GM19035 (cell line): ENCODE measurements around the gene DNASE2B.

Experiments used
- ATAC-seq: cut with Tn5 transposase; IDR thresholded peaks from one replicate; pipeline ENCODE4 v1.9.1; 2021; ENCODE audit not compliant: unreplicated experiment

The DNASE2B gene, protein sequence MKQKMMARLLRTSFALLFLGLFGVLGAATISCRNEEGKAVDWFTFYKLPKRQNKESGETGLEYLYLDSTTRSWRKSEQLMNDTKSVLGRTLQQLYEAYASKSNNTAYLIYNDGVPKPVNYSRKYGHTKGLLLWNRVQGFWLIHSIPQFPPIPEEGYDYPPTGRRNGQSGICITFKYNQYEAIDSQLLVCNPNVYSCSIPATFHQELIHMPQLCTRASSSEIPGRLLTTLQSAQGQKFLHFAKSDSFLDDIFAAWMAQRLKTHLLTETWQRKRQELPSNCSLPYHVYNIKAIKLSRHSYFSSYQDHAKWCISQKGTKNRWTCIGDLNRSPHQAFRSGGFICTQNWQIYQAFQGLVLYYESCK

DNA sequence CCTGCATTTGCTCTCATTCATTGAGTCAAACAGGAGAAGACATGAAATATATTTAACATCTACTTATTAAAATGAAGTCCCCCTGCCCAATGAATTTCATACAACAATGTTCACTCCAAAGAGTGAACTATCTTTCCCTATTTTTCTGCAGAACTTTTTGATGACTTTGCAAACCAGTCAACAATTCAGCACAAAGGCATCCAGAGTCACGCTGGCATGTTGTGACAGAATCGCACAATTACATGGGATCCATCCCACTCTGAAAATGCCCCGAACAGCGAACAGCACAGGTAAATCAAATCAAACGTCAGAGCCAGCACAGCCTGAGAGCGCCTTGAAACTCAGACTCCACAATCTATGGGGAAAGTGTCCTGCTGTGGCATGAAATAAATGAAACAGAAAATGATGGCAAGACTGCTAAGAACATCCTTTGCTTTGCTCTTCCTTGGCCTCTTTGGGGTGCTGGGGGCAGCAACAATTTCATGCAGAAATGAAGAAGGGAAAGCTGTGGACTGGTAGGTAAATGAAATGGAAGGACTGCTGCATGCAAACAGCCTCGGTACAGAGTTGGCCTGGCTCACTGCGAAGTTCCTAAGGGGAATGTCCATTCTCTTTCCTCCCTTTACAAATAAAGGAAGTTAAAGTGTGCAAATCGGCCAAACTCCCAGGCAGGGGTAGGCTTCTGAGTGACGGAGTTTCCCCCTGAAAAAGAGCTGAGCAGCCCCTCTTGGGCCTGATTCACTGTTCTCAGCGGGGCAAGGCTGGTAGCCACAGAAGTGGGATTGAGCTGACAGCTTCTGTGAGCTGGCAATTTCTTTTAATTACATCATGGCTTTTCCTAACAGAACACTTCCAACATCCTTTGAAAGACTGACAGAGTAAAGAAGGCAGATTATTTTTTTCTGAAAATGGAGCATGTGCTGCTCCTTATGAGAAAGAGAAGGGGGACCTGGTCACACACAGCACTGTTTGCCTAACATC lies at the start of gene DNASE2B:
Gene DNASE2B (plus strand): TSS at position 310 of the 981 bp plus-strand sequence. CDS start 81 bp downstream, at position 391.
- ATAC-seq: no peak

DNA sequence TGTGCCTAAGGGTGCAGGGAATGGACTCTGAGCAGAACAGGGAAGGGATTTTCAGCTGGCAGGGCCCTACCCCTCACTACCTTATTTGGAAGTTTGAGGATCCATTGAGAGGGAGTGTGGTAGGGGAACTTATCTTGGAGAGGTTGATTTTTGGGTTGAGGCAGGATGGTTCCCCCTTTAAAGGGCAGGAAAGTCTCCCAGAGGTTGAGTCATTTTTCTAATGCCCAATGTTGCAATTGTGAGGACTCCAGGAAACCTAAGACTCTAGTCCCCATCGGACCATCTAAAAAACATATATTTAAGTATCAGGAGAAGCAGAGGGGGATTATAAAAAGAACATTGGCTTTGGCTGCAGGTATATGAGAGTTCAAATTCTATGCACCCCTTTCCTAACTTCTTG lies 49.5 kb upstream of the DNASE2B start:
- ATAC-seq: no peak

DNA sequence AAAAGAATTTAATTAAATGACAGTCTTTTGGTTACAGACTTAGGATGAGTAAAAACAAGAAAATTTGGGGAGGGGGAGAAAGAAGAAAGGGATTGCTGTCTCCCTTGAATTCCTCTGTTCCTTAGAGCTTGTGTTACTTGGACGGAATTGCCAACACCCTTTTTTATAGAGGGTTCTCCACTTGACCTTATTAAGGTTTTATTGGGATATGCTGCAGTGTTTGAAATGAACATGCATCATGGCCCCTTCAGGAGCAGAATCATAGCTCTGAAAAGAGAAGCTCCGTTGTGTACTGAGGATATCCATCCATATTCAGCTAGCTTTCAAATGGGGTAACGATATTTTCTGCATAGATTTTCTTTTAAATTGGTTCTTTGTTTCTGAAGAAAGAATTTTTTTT lies 48.2 kb upstream of the DNASE2B start:
- no peak for ATAC-seq

DNA sequence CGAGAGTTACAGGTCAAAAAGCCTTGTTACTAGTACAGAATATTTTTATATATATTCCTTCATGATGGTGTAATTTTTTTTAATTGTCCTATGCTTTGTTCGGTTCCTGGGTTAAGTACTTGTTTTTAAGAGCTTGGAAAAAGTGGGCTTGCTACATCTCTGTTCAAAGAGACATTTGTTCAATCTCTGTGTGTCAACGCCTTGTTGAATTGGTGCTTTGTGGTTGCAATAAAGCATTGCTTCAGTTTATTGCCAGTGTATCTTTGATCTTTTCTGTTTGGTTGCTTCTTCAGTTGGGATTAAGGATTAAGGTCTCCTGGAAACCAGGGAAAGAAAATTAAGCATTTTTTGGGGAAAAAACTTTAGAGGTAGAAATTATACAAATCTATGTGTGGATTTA lies 47.7 kb upstream of the DNASE2B start:
- ATAC-seq: no peak

DNA sequence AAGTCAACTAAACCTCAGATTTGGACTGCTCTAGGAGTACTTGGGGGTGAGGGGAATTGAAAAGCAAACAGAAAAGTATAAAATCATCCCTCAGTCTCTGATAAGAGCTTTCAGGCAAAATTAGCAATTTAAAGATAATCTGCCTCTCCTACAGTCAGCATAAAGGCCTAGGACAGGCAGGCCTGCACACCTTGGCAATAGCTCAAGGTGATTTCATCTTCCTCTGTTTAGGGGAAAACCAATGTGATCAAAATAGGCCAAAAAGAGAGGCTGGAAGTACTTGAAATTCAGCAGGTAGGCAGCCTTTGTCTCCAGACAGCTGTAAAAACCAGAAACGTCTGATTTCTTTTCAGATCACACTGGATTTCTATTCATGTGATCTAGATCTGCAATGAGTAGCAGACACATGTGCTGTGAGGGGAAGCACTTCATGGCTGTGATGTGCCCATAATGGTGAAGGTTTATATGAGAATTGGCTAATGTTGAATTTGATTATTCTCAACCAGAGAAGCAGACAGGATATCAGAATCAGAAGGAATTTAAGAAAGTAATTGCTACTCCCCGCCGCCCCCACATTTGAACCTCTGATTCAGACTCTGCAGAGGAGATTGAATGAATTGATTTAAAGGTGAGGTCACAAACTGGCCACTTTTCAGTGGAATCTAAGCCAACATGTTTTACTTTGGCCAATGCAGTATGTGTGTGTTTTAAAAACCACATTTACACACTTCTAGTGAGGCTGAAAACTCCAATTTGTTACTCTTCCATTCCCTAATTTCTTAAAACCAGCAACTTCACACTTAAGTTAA lies 45.8 kb upstream of the DNASE2B start:
- no peak for ATAC-seq

DNA sequence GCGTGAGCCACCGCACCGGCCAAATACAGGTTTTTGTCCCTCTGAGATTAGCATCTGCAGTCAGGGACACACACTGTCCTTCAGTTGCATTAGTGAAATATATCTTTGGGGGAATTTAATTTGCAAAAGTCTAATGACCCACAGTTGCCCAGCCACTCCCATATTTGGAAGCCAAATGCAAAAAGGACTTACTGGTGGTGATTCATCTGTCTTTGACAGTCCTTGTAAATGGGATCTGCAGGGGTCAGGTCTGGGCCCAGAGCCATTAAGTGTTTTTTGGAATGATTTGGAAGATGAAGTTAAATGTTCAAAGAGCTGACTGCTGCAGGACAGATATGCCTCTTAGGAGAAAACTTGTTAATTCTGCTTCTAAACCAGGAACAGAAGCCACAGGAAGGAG lies 44.6 kb upstream of the DNASE2B start:
- no peak for ATAC-seq

DNA sequence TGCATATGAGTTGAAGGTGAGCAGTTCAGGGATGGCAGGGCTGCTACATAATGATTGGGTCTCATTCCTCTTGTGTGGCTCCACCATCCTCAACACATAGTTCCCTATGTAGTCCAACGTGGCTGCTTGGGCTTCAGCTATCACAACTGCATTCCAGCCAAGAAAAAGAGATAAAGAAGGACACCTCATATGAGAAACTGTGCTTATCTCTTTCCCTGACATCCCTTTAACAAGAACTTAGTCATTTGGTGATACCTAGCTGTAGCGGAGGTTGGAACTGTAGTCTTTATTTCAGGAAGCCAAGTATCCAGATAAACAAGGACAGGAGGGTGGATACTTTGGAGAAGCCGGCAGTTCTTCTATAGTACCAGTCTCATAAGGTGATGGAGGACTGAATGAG lies 42.7 kb upstream of the DNASE2B start:
- no peak for ATAC-seq

DNA sequence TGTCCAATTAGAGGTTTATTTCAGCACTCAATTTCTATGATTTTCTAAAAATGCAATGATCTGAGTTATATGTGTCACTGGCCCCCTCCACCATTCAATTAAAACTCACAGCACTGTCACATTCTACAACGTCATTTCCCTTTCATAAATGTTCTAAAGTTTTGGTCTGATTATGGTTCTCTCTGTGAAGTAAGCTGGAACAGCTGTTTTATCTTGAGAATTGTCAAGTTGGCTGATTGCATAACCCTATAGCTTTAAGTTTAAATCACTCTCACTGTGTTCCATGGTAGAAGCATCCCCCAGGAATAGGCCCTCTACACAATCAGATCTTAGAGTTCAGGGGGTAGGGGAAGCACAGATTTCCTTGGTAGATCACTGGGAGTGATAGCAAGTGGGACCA lies 41.4 kb upstream of the DNASE2B start:
- ATAC-seq: no peak

DNA sequence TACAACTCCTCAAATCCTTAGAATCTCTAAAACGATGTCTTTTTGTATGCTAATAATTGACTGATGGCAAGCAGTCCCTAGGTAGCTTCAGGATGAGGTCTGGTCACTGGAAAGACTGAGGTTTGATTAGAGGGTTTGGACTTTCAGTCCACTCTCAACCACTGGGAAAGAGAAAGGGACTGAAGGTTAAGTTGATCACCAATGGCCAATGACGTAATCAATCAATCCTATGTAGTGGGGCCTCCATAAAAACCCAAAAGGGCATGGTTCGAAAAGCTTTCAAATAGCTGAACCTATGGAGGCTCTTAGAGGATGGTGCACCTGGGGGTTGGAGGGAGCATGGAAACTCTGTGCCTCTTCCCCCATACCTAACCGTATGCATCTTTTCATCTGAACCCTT lies 39.6 kb upstream of the DNASE2B start:
- ATAC-seq: no peak

DNA sequence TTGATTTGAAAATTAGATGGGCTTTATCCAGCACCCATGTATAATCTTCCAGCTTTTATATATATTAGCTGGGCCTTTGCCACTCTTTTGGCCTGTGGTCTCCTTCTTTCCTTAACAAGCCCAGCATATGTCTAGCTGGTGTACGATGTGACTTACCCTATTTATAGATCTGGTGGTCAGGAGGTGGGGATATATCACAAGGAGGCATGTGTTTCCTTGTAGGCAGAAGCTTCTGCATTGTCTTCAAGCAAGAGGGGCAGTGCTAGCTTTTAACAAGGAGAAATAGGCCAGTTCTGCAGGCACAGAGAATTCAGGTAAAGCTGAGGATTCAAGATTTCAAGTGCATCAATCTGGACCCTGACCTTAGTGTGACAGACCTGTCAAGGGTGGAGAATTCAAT lies 38.0 kb upstream of the DNASE2B start:
- ATAC-seq: no peak

DNA sequence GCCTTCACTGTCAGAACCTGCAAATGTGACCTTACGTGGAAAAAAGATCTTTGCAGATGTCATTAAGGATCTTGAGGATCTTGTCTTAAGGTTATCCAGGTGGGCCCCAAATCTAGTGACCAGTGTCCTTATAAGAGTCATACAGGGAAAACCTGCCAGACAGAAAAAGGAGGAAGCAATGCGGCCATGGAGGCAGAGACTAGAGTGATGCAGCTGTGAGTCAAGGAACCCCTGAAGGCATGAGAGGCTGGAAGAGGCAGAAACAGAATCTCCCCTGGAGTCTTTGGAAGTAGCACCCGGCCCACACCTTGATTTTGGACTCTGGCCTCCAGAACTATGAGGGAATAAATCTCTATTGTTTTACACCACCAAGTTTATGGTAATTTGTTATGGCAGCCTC lies 36.5 kb upstream of the DNASE2B start:
- ATAC-seq: no peak

DNA sequence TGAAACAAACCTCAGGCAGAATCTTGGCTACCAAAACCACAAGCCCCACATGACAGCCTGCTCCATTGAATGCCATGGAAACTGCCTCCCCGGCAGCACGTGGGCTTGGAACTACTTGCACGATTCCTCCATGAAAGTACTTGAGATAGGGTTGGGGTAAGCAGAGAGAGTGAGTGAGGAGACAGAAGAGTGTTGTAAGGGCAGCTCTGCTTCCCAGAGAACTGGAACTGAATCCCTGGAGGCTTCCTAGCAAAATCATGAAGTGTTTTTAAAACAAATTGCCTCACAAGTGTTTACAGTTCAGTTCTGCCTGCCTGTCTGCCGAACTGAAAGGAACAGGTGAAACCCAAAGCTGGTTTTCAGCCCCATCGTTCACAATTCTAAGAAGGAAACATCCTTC lies 35.3 kb upstream of the DNASE2B start:
- ATAC-seq: no peak

DNA sequence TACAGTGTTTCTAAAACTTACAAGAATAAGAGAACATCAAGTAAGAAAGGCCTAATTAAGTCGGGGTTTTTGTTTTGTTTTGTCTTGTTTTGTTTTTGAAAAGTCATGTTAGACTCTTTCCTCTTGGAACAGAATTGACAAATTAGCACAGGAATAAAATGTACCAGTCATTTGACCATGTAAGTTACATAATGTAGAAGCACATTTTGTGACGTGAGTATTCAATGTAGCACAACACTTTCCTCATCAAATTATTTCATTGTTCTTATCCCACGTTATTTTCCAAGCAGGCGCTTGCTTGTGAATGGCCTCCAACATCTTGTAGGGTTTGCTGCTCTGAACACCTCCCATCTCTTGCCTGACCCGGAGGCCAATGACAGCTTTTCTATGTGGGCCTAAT lies 34.7 kb upstream of the DNASE2B start:
- ATAC-seq: no peak

DNA sequence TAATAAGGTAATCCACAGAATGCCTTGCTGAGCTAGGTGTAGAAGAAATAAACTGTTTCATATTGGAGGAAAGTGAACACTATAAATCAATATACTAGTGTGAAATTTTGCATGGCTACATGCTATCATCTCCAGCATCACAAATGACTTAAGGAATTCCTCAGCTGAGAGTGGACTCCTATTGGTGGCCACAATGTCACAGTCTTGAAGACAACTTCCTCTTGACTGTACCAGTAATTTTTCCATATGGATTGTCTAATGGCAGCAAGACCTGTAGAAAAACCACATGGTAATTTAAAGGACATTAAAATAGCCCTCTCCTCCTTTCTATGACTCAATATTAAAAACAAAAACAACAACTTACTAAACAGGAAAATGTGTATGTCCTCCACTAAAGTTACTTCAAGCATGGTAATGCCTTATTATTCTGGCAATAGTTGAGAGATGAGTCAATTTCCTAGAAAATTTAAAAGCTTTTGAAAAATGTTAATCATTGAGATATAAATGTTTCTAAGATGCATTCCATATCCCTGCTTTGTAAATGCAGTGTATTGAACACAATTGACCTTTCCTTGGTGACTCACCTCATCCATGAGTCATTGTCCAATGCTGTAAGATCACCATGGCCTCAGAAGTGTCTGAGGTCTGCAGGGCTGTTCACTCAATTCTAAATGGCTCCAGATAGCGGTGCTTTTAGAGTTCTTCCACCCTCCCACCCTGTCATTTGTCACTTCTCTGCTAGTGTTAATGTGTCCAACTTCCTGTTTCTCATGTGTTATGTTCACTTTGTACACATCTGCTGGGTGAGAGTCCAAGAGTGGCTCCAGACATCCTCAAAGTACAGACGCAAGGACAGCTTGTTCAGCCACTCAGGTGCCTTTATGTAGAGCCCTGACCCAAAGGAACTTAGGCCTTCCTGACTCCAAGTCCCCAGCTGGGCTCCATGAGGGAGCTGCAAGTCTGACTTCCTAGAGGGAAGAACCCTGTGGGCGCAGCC lies 32.8 kb upstream of the DNASE2B start:
- ATAC-seq: no peak

DNA sequence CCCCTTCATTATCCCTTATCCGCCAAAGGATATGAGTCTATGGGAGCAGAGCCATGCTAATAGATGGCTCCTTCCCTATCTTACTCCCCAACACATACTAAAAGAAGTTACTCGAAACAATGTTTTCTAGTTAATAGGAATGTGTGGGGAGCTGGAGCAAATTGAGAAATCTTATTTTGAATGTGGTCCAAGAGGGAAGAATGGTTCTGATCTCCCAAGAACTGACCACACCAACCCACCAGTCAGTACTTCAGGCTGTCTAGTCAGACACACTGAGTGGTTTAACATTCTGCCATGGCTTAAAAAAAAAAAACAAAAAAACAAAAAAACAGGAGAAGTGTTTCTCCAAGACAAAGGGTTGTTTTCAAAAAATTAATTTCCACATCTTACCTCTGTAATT lies 31.5 kb upstream of the DNASE2B start:
- no peak for ATAC-seq

DNA sequence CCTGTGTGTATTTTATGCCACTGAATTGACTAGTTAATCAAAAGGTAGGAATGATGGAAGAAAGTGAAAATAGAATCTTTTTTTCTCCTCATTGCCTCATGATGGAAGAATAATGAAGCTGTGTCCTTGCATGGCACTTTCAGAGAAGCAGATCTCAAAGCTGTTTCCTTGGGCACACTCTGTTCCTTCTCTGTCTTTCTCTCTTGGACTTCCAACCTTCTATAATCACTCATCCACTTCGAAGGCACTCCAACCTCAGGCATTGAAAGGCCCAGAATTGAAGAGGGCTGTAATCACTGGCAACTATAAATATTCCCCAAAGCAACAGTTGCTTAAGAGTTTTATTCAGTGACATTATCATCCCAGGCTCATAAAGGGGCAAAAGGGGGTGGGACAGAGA lies 31.1 kb upstream of the DNASE2B start:
- no peak for ATAC-seq

DNA sequence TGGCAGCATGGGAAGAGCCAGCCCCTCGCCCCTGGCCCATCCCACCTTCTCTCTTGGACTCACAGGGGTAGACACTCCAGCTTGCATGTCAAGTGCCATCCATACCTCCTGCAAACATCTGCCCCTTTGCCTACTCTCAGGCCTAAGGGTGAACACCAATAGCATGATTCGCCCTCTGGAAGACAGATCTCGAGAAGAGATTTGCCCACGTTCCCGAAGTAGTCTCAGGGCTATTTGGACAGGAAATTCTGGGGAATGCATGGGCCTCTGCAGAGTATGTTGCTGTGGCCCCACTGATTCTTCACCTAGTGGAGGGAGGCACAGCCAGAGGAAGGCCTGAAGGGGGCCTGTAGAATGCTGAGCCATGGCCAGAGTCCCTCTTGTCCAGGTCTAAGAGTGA lies 29.8 kb upstream of the DNASE2B start:
- ATAC-seq: no peak

DNA sequence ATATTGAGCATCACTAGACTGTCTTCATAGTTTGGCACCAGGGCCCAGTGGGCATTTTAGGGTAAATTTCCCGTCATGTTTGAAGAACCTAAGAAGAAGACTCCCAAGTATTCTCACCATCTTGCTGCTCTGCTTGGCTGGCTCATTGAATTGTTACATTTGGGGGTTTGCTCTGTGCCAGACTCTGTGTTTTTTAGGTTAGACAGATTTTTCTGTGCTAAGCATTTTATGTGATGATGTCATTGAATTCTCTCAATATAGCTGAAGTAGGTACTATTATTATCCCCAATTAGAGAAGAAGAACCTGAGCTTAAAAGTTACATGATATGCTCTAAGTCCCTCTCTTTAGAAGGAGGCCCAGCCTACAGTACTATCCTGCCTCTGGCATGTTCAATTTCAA lies 28.0 kb upstream of the DNASE2B start:
- no peak for ATAC-seq

DNA sequence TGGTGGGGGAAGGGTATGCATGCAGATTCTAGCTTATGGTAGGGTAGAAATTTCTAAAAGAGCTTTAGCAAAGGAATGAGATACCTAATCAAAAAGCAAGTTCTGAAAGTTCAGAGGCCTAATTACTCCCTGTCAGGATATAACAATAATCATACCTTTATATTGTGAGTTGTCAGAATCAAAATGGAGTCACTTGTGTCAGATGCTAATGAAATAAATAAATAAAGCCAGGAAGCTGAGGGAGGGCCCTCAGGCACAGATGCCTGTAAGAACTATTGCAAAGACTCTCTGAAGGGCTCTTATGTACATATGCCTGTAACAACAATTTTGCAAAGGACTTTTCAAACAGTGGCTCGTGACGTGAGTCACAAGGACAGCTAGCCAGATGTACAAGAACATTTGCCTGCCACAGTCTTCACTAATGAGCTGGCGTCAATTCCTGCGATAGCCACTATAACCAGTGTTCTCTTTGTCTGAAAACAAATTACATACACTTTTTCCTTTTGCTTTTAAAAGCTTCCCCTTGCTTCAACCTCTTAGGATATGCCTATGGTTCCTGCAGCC lies 27.4 kb upstream of the DNASE2B start:
- no peak for ATAC-seq
